Endothelial cell (in vitro differentiated cells): Measurements from ENCODE around the gene FAU. TPM values are rescaled to one million over a fixed set of nuclear protein-coding genes. Genes with fewer than 3 reads are reported as not detected.

Experiments used
- DNase-seq: peaks from one replicate; pipeline ENCODE4 v3.0.0; 2021; ENCODE audit warnings: low spot score
- H3K27ac Mint-ChIP-seq: one replicate; pipeline ENCODE4 v1.8.0; 2021; ENCODE audit warnings: mixed read lengths, inconsistent platforms; ENCODE audit not compliant: unreplicated experiment
- H3K27me3 Mint-ChIP-seq: one replicate; pipeline ENCODE4 v1.8.0; 2021; ENCODE audit warnings: mild to moderate bottlenecking, moderate library complexity, mixed read lengths, inconsistent platforms; ENCODE audit not compliant: unreplicated experiment
- H3K36me3 Mint-ChIP-seq: one replicate; pipeline ENCODE4 v1.8.0; 2021; ENCODE audit warnings: mild to moderate bottlenecking, low read depth, mixed read lengths, inconsistent platforms; ENCODE audit not compliant: unreplicated experiment
- H3K4me1 Mint-ChIP-seq: one replicate; pipeline ENCODE4 v1.8.0; 2021; ENCODE audit warnings: mild to moderate bottlenecking, mixed read lengths, inconsistent platforms; ENCODE audit not compliant: unreplicated experiment
- H3K4me3 Mint-ChIP-seq: one replicate; pipeline ENCODE4 v1.8.0; 2021; ENCODE audit warnings: mild to moderate bottlenecking, mixed read lengths, inconsistent platforms; ENCODE audit not compliant: unreplicated experiment
- H3K9me3 Mint-ChIP-seq: one replicate; pipeline ENCODE4 v1.8.0; 2021; ENCODE audit warnings: mixed read lengths, inconsistent platforms; ENCODE audit not compliant: unreplicated experiment
- CTCF ChIP-seq: fragments of 200-600 bp; sonication (generic); IDR thresholded peaks from one replicate; pipeline ENCODE4 v1.5.0; 2021; ENCODE audit warnings: antibody characterized with exemption; ENCODE audit not compliant: unreplicated experiment
- total RNA-seq: library from RNA; stranded (reverse); fragmentation: NEBNext Ultra II Directional; extraction: Animal tissue kit (Norgen Biotek cat#: 25700); gene quantifications from one replicate; pipeline ENCODE4 v1.2.1, GENCODE V29; 2021; ENCODE audit not compliant: unreplicated experiment

Gene FAU
- total RNA-seq, 1 donor from 2014 or later = 998 TPM

DNA sequence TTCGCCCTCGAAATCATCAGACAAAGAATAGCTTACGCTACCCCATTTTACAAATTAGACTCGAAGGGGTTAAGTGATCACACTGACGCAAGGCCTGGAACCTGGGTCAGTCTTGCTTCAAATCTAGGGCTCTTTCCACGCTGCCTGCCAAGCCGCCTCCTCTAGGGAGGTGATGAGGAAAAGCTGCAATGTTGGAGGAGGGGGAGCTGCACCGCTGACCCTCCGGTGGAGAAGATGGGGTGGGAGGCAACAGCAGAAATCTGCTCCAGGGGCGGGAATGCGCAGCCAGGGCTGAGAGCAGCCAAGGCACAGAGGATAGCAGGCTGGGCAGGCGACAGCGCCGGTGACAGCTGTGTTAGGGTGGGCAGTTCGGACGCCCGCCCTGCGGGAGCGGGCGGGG is 11.8 kb upstream of the FAU start:
- H3K27me3 Mint-ChIP-seq = peaks cover 25% of the 10 kb centered on the region
- H3K4me1 Mint-ChIP-seq = peaks cover 29% of the 10 kb centered on the region
- peak overlapping the region; percentile 89 for H3K27ac Mint-ChIP-seq
- peak; percentile 17 for DNase-seq
- no peaks in the 10 kb centered on the region for H3K9me3 Mint-ChIP-seq
- no peak for TF ChIP-seq CTCF
- H3K36me3 Mint-ChIP-seq = peaks cover 15% of the 10 kb centered on the region
- H3K4me3 Mint-ChIP-seq = peak overlapping the region; percentile 99

DNA sequence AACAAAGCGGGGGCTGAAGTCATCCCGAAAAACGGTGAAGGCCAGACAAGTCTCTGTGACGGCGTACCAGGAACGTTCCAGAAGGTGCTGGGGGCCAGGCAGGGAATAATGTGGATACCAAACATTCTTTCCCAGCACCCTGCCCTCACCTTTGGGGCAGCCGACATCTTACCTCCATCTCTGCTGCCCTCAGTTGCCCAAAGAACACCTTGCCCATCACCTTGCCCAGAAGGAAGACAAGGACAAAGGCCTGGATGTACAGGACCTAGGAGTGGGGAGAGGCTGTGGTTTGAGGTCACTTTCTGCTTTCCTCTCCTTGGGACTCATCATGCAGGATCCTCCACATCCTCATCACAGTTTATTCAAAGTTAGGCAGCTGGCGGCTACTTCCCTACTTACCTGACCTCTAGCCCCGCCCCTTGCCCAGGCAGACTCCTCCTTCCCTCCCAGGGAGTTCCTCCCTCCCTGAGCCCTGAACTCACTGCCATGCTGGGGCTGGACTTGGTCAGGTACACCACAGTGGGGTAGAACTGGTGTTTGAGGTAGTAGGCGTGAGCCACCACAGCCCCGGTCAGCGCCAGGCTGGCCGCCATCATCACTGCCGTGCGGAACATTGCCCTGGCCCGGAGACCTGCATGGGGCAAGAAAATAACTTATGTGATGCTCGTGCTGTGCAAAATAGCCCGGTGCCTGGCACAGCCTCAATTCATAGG is 11.2 kb upstream of the FAU start:
- peak overlapping the region; percentile 89 for H3K27ac Mint-ChIP-seq
- DNase-seq = peak; percentile 34

DNA sequence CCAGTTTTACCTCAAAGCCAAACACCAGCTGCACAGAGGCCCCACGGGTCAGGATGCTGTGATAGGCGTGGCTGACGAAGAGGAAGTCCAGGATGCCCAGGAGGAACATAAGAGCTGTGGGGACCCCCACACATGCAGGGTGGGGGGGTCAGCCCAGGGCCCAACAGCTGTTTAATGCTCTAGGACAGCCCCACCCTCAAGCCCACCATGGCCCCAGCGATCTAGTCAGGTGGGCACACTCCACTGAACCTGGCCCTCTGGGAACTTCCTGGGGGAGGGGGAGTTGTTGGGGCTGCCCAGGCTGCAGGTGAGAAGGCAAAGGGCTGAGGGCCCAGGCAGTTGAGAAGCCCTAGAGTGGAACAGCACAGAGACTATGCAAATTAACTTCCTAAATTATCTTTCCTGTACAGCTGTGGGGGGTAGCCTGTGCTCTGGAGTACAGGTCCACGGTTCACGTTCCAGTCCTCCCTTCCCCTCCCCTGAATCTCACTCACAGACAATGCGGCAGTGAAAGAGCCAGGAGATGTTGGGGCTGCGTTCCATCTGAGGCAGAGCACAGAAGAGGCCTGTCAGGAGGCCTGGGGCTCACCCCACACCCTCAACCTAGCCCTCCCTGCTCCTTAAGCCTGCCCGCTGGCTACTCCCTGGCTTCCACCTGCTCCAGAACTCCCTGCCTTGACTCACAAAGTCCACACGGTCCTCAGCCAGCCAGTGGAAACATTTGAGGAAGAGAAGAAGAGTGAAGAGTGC is 10.5 kb upstream of the FAU start:
- TF ChIP-seq CTCF = no peak
- H3K4me1 Mint-ChIP-seq = peaks cover 29% of the 10 kb centered on the region
- H3K27ac Mint-ChIP-seq = peak overlapping the region; percentile 53
- peaks cover 15% of the 10 kb centered on the region for H3K36me3 Mint-ChIP-seq
- H3K27me3 Mint-ChIP-seq = peaks cover 22% of the 10 kb centered on the region
- H3K9me3 Mint-ChIP-seq = no peaks in the 10 kb centered on the region
- peak overlapping the region; percentile 99 for H3K4me3 Mint-ChIP-seq
- no peak for DNase-seq

More for the DNA sequence above, 11.2 kb upstream of the FAU start:
- Mint-ChIP-seq H3K9me3 (no peaks in the 10 kb centered on the region), H3K36me3 (peaks cover 15% of the 10 kb centered on the region), H3K27me3 (peaks cover 25% of the 10 kb centered on the region), H3K4me3 (peak overlapping the region; percentile 99), H3K4me1 (peaks cover 29% of the 10 kb centered on the region)
- no peak for TF ChIP-seq CTCF

DNA sequence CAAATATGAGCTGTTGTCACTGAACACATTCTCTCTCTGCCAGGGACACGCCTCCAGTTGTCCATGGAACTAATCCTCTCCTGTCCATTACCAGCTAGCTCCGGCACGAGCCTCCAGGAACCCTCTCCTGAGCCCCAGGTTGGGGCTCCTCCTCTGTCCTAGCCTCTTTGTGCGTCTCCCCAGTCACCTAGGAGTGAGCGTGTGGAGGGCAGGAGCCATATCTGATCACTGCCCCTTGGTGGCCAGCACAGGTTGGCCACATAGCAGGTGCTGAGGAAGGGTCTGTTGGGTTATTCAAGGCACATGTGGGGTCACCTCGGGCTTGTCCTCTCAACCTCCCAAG is 9.9 kb upstream of the FAU start:
- Mint-ChIP-seq H3K27ac (peak overlapping the region; percentile 13), H3K4me1 (peaks cover 29% of the 10 kb centered on the region), H3K27me3 (peaks cover 21% of the 10 kb centered on the region), H3K9me3 (no peaks in the 10 kb centered on the region), H3K4me3 (no peak overlapping the region), H3K36me3 (peaks cover 21% of the 10 kb centered on the region)
- no peak for TF ChIP-seq CTCF
- no peak for DNase-seq

DNA sequence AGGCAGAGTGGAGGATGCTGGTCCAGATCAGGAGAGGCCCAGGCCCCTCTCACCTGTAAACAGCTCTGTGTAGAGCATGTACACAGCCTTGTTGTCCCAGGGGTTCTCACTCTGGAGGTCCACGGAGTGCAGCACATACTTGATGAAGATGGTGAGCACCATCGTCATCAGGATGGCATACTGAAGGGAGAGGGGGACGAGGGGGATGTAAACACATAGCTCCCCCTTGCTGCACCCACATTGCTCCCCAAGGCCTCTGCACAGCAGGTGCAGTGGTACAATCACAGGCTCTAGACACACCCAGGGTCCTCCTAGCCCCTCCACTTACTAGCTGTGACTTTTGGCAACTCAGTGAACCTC is 9.5 kb upstream of the FAU start:
- peaks cover 21% of the 10 kb centered on the region for H3K27me3 Mint-ChIP-seq
- H3K36me3 Mint-ChIP-seq = peaks cover 25% of the 10 kb centered on the region
- H3K4me3 Mint-ChIP-seq = peak overlapping the region; percentile 65
- TF ChIP-seq CTCF = no peak
- no peak for DNase-seq
- peak overlapping the region; percentile 32 for H3K27ac Mint-ChIP-seq
- H3K4me1 Mint-ChIP-seq = peaks cover 27% of the 10 kb centered on the region
- H3K9me3 Mint-ChIP-seq = no peaks in the 10 kb centered on the region
